ENCODE results near the gene SDR39U1.
A peak's percentile ranks its signal among the peaks of the same experiment; 100 is the strongest.

SDR39U1 gene

GRCh38 chr14:24409956-24410355 is 32.6 kb downstream of the SDR39U1 start:
- Histone ChIP-seq H3K36me3 (ENCODE audit: control insufficient read depth, insufficient read depth, low read length) (peaks cover 11% of the 10 kb centered on the region), H3K4me1 (ENCODE audit: control insufficient read depth, insufficient read depth, low read length) (no peaks in the 10 kb centered on the region), H3K9ac (ENCODE audit: low read length) (no peak overlapping the region), H3K27me3 (ENCODE audit: control insufficient read depth, insufficient read depth, low read length) (no peaks in the 10 kb centered on the region), H3K27ac (ENCODE audit: low read depth, low read length) (no peak overlapping the region), H3K4me3 (ENCODE audit: low read length) (no peak overlapping the region)

GRCh38 chr14:24409192-24409591 is 33.4 kb downstream of the SDR39U1 start:
- Histone ChIP-seq H3K36me3 (ENCODE audit: control insufficient read depth, insufficient read depth, low read length) (peaks cover 6% of the 10 kb centered on the region), H3K4me1 (ENCODE audit: control insufficient read depth, insufficient read depth, low read length) (no peaks in the 10 kb centered on the region), H3K4me3 (ENCODE audit: low read length) (no peak overlapping the region), H3K27ac (ENCODE audit: low read depth, low read length) (no peak overlapping the region), H3K27me3 (ENCODE audit: control insufficient read depth, insufficient read depth, low read length) (no peaks in the 10 kb centered on the region), H3K9ac (ENCODE audit: low read length) (no peak overlapping the region)

- Histone ChIP-seq H3K27me3 (ENCODE audit: control insufficient read depth, insufficient read depth, low read length) (no peaks in the 10 kb centered on the region), H3K4me3 (ENCODE audit: low read length) (no peak overlapping the region), H3K4me1 (ENCODE audit: control insufficient read depth, insufficient read depth, low read length) (no peaks in the 10 kb centered on the region), H3K9ac (ENCODE audit: low read length) (no peak overlapping the region), H3K27ac (ENCODE audit: low read depth, low read length) (no peak overlapping the region), H3K36me3 (ENCODE audit: control insufficient read depth, insufficient read depth, low read length) (peaks cover 6% of the 10 kb centered on the region)
Observed at GRCh38 chr14:24408764-24409163, 33.8 kb downstream of the SDR39U1 start.

GRCh38 chr14:24407608-24408325 is 34.8 kb downstream of the SDR39U1 start:
- Histone ChIP-seq H3K36me3 (ENCODE audit: control insufficient read depth, insufficient read depth, low read length) (peaks cover 3% of the 10 kb centered on the region), H3K27ac (ENCODE audit: low read depth, low read length) (no peak overlapping the region), H3K4me1 (ENCODE audit: control insufficient read depth, insufficient read depth, low read length) (peaks cover 4% of the 10 kb centered on the region), H3K27me3 (ENCODE audit: control insufficient read depth, insufficient read depth, low read length) (no peaks in the 10 kb centered on the region), H3K4me3 (ENCODE audit: low read length) (no peak overlapping the region), H3K9ac (ENCODE audit: low read length) (no peak overlapping the region)

GRCh38 chr14:24406416-24406815 is 36.2 kb downstream of the SDR39U1 start:
- Histone ChIP-seq H3K36me3 (ENCODE audit: control insufficient read depth, insufficient read depth, low read length) (peaks cover 3% of the 10 kb centered on the region), H3K27me3 (ENCODE audit: control insufficient read depth, insufficient read depth, low read length) (no peaks in the 10 kb centered on the region), H3K27ac (ENCODE audit: low read depth, low read length) (no peak overlapping the region), H3K9ac (ENCODE audit: low read length) (no peak overlapping the region), H3K4me1 (ENCODE audit: control insufficient read depth, insufficient read depth, low read length) (peaks cover 4% of the 10 kb centered on the region), H3K4me3 (ENCODE audit: low read length) (no peak overlapping the region)

GRCh38 chr14:24404814-24405213 is 37.8 kb downstream of the SDR39U1 start:
- no peaks in the 10 kb centered on the region for H3K27me3 ChIP-seq (ENCODE audit: control insufficient read depth, insufficient read depth, low read length)
- no peak overlapping the region for H3K4me3 ChIP-seq (ENCODE audit: low read length)
- H3K9ac ChIP-seq (ENCODE audit: low read length), result no peak overlapping the region
- peaks cover 3% of the 10 kb centered on the region for H3K36me3 ChIP-seq (ENCODE audit: control insufficient read depth, insufficient read depth, low read length)
- peaks cover 9% of the 10 kb centered on the region for H3K4me1 ChIP-seq (ENCODE audit: control insufficient read depth, insufficient read depth, low read length)
- no peak overlapping the region for H3K27ac ChIP-seq (ENCODE audit: low read depth, low read length)

GRCh38 chr14:24403294-24403998 is 39.1 kb downstream of the SDR39U1 start:
- Histone ChIP-seq H3K4me1 (ENCODE audit: control insufficient read depth, insufficient read depth, low read length) (peaks cover 13% of the 10 kb centered on the region), H3K27ac (ENCODE audit: low read depth, low read length) (no peak overlapping the region), H3K27me3 (ENCODE audit: control insufficient read depth, insufficient read depth, low read length) (no peaks in the 10 kb centered on the region), H3K36me3 (ENCODE audit: control insufficient read depth, insufficient read depth, low read length) (peaks cover 3% of the 10 kb centered on the region), H3K4me3 (ENCODE audit: low read length) (no peak overlapping the region), H3K9ac (ENCODE audit: low read length) (no peak overlapping the region)

GRCh38 chr14:24401810-24402702 is 40.5 kb downstream of the SDR39U1 start:
- no peak overlapping the region for H3K9ac ChIP-seq (ENCODE audit: low read length)
- H3K27me3 ChIP-seq (ENCODE audit: control insufficient read depth, insufficient read depth, low read length), result no peaks in the 10 kb centered on the region

GRCh38 chr14:24399999-24400718 is 42.4 kb downstream of the SDR39U1 start:
- H3K36me3 ChIP-seq (ENCODE audit: control insufficient read depth, insufficient read depth, low read length), result no peaks in the 10 kb centered on the region
- peaks cover 13% of the 10 kb centered on the region for H3K4me1 ChIP-seq (ENCODE audit: control insufficient read depth, insufficient read depth, low read length)
- H3K4me3 ChIP-seq (ENCODE audit: low read length), result peak overlapping the region; percentile 65
- no peak overlapping the region for H3K9ac ChIP-seq (ENCODE audit: low read length)
- peak overlapping the region; percentile 34 for H3K27ac ChIP-seq (ENCODE audit: low read depth, low read length)
- no peaks in the 10 kb centered on the region for H3K27me3 ChIP-seq (ENCODE audit: control insufficient read depth, insufficient read depth, low read length)

More at GRCh38 chr14:24401810-24402702, 40.5 kb downstream of the SDR39U1 start:
- Histone ChIP-seq H3K36me3 (ENCODE audit: control insufficient read depth, insufficient read depth, low read length) (peaks cover 3% of the 10 kb centered on the region), H3K4me3 (ENCODE audit: low read length) (no peak overlapping the region), H3K27ac (ENCODE audit: low read depth, low read length) (no peak overlapping the region), H3K4me1 (ENCODE audit: control insufficient read depth, insufficient read depth, low read length) (peaks cover 13% of the 10 kb centered on the region)

GRCh38 chr14:24399447-24399822 is 43.1 kb downstream of the SDR39U1 start:
- no peak overlapping the region for H3K9ac ChIP-seq (ENCODE audit: low read length)
- peaks cover 13% of the 10 kb centered on the region for H3K4me1 ChIP-seq (ENCODE audit: control insufficient read depth, insufficient read depth, low read length)
- H3K27ac ChIP-seq (ENCODE audit: low read depth, low read length), result peak overlapping the region; percentile 34
- H3K36me3 ChIP-seq (ENCODE audit: control insufficient read depth, insufficient read depth, low read length), result no peaks in the 10 kb centered on the region
- no peaks in the 10 kb centered on the region for H3K27me3 ChIP-seq (ENCODE audit: control insufficient read depth, insufficient read depth, low read length)
- peak overlapping the region; percentile 65 for H3K4me3 ChIP-seq (ENCODE audit: low read length)

GRCh38 chr14:24398653-24399446 is 43.7 kb downstream of the SDR39U1 start, which contains the start of gene NYNRIN:
NYNRIN (plus strand) TSS chr14:24399003; CDS start chr14:24399247, 244 bp downstream.
- Histone ChIP-seq H3K36me3 (ENCODE audit: control insufficient read depth, insufficient read depth, low read length) (no peaks in the 10 kb centered on the region), H3K9ac (ENCODE audit: low read length) (no peak within 1 kb of the TSS), H3K27me3 (ENCODE audit: control insufficient read depth, insufficient read depth, low read length) (no peaks in the 10 kb centered on the region), H3K27ac (ENCODE audit: low read depth, low read length) (peak within 1 kb of the TSS; percentile 58), H3K4me3 (ENCODE audit: low read length) (peak within 1 kb of the TSS; percentile 65), H3K4me1 (ENCODE audit: control insufficient read depth, insufficient read depth, low read length) (peaks cover 13% of the 10 kb centered on the region)

Measured in rectal smooth muscle tissue (tissue), 1 donor.